VCaP (cell line): ENCODE measurements around the gene SERPINI2.

Experiments used
- H3K27ac ChIP-seq: fragments of 450-650 bp; 2 replicates; pipeline ENCODE4 v1.5.1; 2017
- TF ChIP-seq, protein P1 (sequence below): fragments of 450-650 bp; conservative IDR thresholded peaks from 2 replicates; pipeline ENCODE4 v1.5.1; 2017; ENCODE audit warnings: mild to moderate bottlenecking, moderate library complexity

The SERPINI2 gene, protein sequence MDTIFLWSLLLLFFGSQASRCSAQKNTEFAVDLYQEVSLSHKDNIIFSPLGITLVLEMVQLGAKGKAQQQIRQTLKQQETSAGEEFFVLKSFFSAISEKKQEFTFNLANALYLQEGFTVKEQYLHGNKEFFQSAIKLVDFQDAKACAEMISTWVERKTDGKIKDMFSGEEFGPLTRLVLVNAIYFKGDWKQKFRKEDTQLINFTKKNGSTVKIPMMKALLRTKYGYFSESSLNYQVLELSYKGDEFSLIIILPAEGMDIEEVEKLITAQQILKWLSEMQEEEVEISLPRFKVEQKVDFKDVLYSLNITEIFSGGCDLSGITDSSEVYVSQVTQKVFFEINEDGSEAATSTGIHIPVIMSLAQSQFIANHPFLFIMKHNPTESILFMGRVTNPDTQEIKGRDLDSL

DNA sequence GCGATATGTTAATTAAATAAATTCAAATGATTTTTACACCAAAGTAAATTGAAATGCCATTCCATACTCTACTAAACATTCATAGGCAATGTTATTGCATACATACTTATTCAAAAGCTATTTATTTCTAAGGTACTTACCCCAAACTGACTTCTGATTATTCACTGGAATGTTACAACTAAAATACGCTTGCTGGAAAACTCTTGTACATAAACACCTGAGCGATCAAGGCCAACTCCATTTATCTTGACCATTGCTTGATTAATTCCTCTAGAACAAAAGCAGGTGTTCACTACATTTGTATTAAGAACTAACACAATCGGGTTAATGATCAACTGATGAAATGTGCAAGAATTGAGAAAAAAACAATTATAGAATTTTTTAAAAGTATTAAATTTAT lies at the start of gene SERPINI2:
Gene SERPINI2 (minus strand): TSS at position 180 of the 400 bp plus-strand sequence. CDS start 2,208 bp downstream, outside the sequence.
- TF ChIP-seq, protein P1, sequence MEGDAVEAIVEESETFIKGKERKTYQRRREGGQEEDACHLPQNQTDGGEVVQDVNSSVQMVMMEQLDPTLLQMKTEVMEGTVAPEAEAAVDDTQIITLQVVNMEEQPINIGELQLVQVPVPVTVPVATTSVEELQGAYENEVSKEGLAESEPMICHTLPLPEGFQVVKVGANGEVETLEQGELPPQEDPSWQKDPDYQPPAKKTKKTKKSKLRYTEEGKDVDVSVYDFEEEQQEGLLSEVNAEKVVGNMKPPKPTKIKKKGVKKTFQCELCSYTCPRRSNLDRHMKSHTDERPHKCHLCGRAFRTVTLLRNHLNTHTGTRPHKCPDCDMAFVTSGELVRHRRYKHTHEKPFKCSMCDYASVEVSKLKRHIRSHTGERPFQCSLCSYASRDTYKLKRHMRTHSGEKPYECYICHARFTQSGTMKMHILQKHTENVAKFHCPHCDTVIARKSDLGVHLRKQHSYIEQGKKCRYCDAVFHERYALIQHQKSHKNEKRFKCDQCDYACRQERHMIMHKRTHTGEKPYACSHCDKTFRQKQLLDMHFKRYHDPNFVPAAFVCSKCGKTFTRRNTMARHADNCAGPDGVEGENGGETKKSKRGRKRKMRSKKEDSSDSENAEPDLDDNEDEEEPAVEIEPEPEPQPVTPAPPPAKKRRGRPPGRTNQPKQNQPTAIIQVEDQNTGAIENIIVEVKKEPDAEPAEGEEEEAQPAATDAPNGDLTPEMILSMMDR, result no peak
- no peak within 1 kb of the TSS for H3K27ac ChIP-seq

DNA sequence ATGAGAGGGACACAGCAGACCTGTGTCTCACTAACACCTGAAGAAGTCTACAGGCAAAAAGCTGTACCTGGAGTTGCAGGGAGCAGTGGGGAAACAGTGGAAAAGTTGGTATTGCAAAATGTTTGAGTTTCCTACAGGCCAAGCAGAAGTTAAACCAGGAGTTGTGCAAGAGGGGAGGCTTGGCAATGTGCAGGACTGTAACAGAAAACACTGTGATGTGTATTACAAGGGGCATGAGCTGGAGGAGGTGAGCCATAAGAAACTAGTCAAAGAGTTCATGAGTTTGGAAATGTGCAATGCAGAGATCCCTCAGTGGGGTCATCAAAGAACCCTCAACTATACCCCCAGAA lies 47.1 kb upstream of the SERPINI2 start:
- H3K27ac ChIP-seq, result no peak overlapping the region
- TF ChIP-seq, protein P1, result no peak

DNA sequence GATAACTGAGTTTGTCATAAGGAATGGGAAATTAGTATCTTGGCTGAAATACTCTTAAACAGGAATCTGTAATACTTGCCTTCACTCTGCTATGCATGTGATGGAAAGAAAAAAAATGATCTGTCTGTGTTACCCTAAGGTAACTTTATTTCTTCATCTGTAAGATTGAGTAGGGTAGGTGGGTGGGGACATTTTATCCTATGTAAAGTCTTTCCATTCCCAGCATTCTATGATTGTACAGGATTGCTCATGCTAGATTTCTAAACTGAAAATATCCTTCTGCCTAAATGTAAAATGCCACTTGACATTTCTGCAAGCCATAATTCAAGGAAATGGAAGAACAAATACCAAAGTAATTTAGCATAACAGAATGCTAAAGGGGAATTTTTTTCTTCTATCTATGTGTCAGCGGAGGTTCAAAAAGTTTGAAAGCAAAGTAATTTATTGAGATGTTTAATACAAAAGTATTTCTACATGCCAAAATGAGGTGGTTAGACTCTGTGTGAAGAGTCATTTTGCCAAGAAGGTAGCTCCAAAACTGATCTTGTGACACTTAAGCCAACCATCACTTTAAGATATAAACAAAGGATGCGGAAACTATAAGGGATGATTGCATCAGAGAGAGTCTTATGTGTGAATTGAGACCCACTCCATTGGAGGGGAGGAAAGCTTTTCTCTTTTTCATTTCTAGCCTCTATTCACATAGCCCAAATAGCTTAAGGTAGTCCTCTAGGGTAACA lies 46.6 kb upstream of the SERPINI2 start:
- TF ChIP-seq, protein P1, result no peak
- no peak overlapping the region for H3K27ac ChIP-seq

DNA sequence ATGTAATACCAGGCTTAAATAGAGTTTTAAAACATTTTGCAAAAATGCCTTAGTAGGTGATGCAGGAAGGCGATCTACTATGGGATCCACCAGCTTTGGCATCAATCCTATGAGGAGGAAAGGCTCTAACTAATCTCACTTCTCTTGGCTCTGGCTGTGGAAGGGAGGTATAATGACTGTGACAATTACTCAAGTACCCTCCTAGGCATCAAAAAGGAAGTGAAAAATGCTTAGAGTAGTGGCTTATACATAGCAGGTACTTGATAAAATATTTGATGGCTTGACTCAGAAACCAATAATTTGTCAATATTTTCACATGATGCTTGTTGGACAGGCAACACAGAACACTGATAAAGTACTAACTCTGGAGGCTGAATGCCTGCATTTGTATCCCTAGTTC lies 34.1 kb upstream of the SERPINI2 start:
- no peak overlapping the region for H3K27ac ChIP-seq
- TF ChIP-seq, protein P1, result no peak

DNA sequence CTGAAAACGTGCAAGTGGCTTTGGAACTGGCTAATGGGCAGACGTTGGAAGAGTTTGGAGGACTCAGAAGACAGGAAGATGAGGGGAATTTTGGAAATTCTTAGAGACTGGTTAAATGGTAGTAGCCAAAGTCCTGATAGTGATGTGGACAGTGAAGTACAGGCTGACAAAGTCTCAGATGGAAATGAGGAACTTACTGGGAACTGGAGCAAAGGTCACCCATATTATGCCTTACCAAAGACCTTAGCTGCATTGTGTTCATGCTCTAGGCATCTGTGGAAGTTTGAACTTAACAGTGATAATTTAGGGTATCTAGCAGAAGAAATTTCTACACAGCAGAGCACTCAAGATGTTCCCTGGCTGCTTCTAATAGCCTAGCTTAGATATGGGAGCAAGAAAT lies 28.6 kb upstream of the SERPINI2 start:
- TF ChIP-seq, protein P1, result no peak
- H3K27ac ChIP-seq, result no peak overlapping the region

DNA sequence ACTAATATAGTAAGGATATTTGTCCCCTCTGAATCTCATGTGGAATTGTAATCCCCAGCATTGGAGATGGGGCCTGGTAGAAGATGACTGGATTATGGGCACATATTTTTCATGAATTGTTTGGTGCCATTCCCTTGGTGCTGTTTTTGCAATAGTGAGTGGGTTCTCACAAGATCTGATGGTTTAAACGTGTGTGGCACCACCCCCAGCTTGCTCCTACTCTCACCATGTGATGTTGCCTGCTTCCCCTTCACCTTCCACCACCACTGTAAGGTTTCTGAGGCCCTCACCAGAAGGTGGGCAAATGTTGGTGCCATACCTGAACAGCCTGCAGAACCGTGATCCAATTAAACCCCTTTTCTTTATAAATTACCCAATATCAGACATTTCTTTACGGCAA lies 28.1 kb upstream of the SERPINI2 start:
- no peak overlapping the region for H3K27ac ChIP-seq
- TF ChIP-seq, protein P1, result no peak

DNA sequence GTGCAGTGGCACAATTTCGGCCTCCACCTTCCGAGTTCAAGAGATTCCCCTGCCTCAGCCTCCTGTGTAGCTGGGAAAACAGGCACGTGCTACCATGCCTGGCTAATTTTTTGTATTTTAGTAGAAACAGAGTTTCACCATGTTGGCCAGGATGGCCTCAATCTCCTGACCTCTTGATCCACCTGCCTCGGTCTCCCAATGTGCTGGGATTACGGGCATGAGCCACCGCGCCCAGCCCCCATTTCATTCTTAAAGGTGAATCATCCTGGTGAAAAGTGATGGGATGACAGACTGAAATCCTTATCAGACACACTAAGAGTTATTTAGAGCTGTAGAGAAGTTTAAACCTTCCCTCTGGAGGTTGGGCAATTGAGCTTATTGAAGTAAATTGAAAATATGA lies 24.1 kb upstream of the SERPINI2 start:
- TF ChIP-seq, protein P1, result no peak
- no peak overlapping the region for H3K27ac ChIP-seq
